ENCODE measurements around the gene TOP1.

TOP1 gene

DNA sequence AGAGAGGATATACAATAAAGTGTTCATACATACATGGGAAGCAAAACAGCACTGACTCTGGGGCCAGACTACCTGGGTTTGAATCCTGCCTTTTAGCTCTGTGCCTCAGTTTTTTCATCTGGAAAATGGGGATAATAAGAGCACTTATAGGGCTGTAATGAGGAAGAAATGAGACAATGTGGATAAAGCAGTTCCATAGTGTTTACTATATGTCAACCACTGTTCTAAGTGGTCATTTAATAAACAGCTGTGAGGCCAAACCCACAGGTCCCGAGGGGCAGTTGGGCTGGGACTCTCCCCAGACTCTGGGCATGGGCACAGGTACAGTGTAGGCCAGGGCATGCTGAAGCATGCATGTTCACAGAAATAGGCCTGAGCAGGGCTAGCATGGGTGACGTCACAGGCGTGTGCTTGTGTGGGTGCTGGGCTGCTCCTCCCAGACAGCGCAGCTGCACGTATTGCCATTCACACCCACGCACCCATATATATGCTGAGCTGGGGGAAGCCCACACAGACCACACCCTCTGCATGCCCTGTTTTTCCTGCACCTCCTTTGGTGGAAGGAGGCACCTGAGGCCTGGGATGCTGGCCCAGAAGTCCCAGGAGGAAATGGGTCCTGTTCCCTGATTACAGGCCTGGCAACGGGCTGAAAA, 105.2 kb downstream of the TOP1 start:
- no peak for DNase-seq

DNA sequence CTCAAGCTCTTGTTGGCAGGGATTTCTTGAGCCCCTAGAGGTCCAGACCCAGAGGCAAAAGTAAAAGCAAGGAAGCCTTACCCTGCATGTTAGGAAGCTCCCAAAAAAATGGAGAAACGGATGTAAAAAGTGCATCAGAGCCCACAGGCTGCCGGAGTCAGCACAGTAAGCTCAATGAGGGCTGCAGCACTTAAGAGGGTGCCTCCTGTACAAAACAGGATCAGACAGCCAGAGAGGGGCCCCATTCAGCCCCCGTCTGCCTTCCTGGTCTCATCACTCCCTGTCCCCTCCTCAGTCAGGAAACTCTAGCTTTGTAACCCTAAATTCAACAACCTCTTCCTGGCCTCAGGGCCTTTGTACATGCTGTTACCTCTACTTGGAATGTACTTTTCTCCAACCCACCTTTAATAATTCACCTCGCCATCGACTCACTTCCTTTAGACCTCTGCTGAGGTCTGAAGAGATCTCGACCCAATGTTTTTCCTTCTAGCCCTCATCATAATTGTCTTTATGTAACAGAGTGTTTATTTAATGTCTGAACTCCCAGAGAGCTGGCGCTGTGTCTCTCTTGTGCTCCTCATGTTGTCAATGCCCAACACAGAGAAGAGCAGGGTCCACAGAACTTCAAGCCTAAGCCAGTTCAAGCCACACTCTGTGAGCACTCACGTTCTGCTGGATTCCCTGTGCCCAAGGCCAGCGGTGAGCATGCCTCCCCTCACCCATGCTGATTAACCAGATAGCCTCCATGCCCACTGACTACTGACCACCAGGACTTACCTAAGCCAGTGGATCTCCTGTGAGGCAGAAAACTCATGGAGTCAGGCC, 106.0 kb downstream of the TOP1 start:
- DNase-seq = no peak

DNA sequence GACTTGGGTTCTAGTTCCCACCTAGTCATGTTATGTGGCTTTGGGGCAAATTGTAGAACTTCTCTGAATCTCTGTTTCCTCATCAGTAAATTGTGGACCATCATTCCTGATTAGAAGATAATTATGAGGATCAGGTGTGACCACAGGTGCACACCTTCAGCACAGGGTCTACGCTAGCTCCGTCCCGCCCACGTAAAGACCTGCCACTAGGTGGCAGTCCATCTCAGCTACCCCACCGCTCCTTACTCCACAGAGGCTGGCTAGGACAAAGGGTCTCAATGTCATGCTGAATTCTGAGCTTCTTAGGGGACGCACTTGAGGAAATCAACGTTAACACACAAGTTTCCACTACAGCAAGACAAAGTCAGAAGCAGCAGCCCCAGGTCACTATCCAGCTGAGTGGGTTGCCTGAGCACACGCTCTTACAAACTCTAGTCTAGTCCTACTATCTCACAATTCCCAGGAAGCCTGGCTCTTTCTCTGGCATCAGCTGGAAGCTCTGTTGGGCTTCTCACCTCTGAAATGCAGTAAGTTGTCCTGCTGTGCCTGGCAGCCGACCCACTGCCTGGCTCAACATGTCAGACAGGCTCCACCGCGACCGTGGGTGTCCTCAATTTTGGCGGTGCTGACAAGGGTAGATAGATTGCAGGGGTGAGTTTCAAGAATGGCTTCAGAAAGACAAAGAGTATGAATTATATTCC, 106.7 kb downstream of the TOP1 start:
- DNase-seq = peak; percentile 33

DNA sequence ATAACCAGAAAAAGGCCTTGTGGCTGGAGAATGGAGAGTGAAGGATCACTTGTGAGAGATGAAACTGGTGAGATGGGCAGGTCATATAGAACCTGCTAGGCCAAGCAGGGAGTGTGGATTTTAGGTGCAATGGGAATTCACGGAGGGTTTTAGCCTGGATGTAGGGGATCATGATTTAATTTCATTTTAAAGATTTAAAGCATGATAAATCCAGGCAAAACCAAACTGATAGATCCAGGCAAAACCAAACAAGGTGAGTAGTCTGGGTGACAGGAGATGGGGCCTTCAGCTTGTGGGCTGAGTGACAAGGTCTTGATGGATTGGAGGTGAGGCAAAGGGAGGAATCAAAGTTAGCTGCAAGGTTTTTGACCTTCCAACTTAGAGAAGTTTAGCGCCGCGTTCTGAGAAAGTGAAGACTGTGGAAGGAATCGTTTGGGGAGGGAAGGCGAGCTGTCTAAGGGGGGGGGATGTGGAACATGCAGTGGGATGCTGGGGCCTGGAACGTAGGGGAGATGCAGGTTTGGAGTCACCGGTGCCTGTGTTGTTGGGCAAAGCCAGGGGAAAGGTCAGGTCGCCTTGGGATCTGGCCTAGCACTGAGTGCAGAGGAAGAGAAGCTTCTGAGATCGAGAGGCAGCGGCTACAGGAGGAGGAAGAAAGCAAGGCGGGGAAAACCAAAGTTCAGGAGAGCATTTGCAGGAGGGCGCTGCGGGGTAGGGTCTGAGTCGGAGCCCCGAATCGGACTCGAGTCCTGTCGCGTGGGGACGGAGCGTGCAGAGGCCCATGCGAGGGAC, 107.5 kb downstream of the TOP1 start:
- peak; percentile 6 for DNase-seq

DNA sequence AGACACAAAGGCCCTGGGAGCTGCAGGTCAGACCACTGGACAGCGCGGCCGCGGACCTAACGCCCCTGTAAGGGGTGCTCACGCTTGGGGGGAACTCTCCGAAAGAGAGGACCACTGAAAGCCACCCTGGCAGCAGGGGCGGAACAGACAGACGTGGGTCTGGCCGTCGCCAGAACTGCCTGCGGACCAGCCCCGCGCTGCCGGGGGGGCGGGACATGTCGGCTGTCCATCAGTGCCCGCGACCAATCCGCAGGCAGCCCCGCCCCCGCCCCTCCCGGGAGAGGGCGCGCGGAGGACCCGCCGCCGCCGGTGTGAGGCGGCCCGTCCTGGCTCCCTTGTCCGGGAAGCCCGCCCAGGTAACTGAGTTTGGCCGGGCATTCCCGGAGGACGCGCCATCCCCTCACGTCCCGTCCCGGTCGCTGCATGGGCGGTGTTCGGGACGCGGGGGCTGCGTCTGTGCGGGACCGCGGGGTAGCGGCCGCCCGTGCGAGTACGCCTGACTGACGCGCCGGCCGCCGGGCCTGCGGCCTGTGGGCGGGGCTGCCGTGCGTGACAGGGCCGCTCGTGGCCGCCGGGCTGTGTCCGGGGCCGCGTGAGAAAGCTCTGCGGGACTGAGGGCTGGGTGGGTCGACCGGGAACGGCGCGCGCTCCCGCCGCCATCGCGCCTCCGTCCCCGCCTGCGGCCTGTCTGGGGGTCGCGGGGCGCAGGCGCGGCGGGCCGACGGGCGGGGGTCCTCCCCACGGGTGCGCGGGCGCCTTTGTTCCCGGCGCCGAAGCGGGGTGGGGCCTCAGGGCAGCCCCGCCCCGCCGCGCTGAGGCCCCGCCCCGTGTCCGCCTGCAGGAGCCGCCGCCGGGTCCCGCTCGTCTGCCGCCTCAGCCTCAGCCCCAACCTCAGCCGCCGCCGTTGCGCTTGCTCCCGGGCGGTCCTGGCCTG, 108.3 kb downstream of the TOP1 start, which contains the start of gene PLCG1:
Gene PLCG1 (plus strand): TSS at position 864 of the 934 bp plus-strand sequence. CDS start 99 bp downstream, outside the sequence.
- peak; percentile 58 for DNase-seq

DNA sequence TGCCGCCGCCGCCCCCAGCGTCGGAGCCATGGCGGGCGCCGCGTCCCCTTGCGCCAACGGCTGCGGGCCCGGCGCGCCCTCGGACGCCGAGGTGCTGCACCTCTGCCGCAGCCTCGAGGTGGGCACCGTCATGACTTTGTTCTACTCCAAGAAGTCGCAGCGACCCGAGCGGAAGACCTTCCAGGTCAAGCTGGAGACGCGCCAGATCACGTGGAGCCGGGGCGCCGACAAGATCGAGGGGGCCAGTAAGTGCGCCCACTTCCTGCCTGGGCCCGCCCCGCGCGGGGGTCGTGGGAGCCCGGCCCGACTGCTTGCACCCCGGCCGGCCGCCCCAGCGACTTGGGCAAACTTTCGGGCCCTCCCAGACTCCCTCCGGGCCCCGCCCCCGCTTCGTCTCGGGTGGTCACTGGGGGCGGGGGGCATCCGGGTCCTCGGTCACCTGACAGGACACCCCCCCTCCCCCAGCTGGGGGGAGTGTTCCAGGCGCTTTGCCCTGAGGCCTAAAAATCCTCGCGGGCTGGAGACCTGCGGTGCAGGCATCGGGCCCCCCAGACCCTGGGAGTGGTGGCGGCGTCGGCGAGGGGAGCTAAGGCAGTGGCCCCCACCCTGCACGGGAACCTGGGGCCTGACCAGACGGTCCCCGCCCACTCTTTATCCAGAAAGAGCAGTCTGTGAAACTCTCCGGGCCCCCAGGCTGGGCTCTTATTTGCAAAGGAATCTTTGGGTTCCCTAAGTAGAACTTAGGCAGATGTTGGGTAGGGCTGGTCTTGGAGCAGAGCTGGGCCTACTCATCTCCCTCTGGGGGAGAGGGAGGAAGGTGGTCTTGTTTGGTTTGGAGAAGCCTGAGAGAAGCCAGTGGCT, 109.2 kb downstream of the TOP1 start:
- DNase-seq = no peak

DNA sequence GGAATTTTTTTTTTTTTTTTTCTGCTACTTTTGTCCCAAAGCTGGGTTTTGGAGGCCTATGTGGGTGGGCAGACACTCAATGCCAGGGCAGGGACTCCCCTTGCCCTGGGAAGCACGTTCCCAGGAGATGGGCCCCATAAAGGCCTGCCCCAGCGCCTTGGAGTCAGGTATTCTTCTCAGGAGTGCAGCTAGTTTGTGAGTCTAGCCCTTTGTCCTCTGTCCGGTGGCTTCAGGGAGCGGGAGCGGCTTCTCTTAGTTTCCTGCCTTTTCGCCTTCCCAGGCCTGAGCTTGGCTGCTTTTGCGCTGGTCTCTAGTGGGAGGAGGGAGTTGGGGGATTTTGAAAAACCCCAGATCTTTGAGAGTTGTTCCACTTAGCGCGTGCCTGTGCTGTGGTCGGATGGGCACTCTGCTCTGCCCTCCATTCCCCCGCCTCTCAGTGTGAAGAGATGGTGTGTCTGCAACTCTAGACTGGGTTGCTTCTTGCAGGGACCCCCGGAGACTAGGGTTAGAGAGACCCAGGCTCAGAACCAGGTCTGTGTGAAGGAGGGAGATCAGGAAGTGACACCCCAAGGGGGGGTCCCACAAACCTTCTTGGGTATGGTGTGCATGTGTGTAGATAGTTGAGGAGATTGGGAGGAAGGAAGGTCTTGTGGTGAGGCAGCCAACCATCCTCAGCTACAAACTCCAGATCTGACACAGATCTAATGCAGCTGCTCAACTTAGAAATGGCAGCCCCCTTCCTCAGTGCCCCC, 110.0 kb downstream of the TOP1 start:
- DNase-seq = no peak

DNA sequence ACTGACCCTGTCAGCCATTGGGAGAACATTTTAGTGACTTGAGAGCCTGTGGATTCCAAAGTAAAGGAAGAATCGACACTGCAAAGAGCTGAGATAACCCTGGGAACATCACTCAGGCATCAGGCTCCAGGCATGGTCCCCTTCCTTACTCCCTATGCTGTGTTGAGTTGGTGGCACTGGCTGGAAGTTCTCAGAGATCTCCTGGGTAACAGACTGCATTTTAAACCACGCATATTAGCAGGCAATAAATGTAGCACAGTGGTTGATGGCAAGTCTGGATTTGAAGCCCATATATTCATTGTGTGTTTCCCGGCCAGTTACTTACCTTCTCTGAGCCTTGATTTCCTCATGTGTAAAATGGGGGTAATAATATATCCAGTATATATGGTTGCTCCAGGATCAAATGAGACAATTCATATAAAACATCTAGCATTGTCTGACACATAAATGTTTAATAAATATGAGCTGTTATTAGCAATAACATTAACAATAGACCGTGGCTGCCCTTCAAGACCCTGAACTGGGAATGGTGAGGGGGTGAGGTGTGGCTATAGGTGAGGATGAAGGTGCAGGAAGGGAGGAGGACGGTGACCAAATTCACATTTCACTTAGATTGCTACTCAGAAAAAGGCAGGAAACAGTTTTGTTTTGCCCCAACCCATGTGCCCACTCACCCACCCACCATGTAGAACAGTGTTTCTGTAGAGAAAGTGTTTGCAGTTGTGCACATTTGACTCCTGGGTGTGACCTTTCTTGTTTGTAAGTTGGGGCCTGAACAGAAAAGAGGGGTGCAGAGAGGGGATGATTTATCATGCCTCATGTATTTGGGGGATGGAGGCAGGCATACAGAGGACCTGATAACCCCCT, 110.8 kb downstream of the TOP1 start:
- no peak for DNase-seq

DNA sequence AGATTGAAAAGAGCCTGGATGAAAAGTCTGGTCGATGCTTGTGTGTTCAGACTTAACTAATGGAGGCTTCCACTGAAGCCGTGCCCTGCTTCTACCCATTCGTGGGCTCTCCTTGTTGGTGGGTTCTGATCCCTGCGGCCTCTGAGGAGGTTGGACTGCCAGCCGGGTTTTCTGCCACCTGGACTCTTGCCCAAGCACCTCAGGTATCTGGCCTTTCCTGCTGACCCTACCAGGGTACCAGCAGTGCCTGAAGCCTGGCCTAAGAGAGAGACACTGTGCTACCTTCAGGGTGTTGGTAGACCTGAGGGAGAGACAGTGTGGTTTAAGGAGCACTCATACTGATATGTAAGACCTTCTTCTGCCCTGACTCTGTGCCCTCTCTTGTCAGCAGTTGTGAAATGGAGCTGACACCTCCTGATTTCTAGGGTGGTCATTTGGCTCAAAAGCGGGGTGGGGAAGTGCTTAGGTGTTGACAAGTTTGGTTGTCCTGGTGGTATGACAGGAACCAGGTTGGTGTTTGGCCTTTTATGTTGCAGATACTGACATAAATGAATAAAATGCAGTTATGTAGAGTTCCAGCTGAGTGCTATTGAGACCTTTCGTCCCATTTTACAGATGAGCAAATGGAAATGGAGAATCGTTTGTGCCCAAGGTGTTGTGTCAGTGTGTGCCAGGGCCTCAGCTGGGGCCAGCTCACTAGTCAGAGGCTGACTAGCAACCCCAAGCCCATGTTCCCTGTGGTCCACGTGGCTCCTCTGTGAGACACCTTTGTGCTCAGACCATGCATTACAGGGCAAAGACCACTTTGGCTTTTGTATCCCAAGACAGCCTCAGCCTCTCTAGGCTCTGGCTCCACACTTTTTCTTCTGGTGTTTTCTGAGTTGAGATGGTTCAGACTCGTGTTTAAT, 111.9 kb downstream of the TOP1 start:
- no peak for DNase-seq

DNA sequence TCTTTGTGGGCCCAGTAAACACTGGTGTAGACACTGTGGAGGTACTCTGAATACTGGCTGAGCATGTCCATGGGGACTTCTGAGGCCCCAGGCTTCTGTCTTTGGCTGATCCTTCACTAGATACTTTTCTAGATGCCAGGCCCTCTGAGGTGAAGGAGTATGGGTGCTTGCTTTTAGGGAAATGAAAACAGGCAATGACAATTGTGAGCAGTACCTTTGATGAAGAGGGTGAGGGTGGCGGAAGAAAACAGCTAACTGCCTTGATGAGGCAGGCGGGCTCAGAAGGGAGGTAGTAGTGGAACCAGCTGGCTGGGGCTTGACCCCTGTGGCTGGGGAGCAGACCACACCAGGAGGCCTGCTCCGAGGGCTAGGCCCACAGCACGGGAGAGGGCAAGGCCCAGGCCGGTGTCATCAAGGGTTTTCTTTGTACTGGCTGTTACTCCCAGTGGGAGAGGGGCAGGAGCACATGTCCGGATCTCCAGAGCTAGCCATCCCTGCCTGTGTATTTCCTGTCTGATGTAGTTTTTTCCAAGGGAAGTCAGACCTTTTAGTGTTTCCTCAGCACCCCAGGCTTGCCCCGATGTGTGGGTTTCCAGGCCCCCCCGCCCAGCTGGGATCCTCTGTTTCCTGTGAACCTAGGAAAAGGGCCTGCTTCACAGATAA, 112.7 kb downstream of the TOP1 start:
- DNase-seq = no peak

DNA sequence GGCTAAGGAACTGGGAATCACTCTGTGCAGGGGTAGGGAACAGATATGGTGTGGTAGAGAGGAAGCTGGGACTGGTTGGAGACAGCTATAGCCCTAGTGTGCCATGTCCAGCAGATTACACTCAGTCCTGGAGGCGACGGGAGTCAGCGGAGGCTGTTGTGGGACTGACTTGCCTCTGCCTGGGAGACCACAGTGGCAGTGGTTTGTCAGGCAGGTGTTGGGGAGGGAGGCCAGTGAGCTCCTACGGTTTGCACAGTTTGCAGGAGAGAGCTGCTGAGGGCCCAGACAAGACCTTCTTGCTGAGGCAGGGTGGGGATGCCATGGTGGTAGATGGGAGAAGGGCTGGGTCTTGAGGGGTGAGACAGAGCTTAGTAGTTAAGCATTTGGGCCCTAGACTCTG, 113.6 kb downstream of the TOP1 start:
- no peak for DNase-seq

DNA sequence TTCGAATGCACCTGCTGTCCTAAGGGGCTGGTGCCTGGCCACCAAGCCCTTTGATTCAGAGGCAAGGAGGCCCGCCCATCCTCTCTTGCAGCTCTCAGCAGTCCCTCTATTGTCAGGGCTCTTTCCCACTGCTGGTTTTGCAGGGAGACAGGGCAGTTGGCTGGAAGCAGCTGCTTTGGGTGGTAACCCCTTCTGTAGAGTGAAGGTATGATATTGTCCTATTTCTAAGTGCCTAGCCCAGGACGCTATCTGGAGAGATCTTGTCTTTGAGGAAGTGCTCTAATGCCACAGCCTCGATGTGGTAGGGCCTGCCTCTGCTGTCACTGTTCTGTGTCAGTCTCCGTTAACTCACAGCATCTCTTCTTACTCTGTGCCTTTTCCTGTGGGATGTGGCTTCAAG, 114.3 kb downstream of the TOP1 start:
- DNase-seq = no peak

DNA sequence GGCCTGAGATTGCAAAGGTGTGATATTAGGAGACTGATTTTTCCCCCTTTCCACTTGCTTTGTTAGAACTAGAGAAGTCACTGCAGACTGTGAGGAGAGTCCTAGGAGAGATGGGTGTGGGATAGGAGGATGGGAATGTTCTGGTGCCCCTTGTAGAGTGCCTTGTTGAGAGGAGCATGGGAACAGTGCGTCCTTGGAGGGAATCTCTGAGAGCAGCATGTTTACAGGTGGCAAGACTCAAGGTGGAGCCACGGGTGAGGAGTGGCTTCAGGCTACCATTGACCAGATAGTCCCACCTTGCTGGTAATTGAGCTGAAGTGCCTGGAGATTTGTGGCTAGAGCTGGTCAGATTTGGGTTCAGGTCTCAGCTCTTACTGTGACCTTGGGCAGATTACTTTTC, 114.7 kb downstream of the TOP1 start:
- DNase-seq = no peak

DNA sequence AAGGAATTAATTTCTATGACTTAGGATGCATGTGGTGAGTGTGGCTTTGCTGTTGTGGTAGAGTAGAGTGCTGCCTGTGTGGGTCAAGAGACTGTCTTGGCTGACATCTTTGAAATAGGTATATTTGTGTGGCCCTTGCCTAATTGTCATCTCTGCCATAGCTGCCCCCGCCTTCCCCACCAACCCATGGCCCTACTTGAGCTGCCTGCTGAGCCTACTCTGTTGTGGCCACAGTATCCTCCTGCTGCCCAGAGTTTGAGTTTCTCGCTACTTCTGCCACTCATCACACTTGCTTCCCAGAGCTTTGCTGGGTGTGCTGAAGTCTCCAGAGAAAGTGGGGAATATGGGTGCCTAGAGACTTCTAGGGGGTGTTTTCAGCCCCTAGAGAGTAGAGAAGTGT, 116.7 kb downstream of the TOP1 start:
- DNase-seq = no peak

DNA sequence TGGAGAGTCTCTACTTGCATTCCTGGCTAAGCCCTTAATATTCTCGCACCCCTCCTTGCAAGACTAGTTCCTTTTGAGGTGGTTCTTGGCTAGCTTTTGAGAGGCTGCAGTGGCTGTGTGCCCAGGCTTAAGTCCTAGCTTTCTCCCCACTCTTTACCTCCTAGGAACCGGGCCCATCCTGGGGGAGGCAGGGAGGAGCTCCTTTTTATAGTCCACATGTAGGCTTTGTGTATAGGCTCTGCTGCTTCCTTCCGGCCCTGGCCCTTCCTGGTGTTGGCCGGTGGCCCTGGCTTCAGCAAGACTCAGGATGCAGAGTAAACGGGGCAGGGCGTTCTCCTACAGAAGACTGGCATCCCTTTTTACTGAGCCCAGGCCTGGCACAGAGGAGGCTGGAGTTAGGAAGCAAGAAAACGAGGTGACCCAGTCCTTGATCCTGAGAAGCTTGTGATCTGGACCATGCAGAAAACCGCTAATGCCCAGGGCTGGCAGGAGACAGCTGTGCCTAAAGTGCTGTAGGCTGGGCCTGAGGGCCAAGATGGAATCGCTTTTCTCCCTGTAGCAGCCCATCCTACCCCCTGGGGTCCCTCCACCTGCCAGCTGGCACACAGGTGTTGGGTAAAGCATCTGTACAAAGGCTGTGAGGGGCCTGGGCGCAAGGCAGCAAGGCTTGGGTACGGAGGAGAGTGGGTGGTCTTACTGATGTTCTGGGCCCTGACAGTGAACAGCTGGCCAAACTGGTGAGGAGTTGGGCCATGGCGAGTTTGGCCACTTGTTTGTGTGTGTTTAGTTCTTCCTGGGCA, 117.4 kb downstream of the TOP1 start:
- no peak for DNase-seq

DNA sequence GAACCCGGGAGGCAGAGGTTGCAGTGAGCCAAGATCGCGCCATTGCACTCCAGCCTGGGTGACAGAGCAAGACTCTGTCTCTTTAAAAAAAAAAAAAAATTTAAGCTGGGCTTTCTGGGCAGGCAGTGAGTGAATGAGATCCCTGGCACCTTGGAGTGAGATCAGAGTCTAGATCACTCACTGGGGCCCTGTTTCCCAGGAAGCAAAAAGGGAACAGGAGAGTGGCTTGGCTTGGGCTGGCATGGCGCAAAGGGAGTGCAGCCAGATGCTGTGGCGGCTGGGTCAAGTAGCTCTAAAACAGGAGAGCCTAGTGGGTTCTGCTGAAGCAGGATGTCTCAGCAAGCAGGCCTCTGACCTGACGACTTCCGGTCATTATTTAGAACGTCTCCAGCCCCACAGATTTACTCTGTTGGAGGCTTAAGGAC, 119.2 kb downstream of the TOP1 start:
- DNase-seq = no peak
